Cardiac fibroblast (primary cell): ENCODE results near the gene RAB27A.
"Not testable (repeated sequence)": the region's sequence is repeated elsewhere in the genome, so short reads cannot be mapped to it uniquely, and the experiment has no call there.

ENCODE experiments used
- DNase-seq, 2 donors: peaks; one replicate each; pipeline versions ENCODE4 v3.0.0 to v3.0.0-alpha.2; 2010; ENCODE audit warnings: low read depth in 2 of 2
- H3K4me3 ChIP-seq, 2 donors: replicated peaks in 1 of 2; 1 replicate in 1 of 2; 2 replicates in 1 of 2; pipeline ENCODE4 v1.5.1; 2011; ENCODE audit warnings: low read depth in 2 of 2, low read length in 2 of 2, mild to moderate bottlenecking in 2 of 2, moderate library complexity in 1 of 2
- TF ChIP-seq, protein P1 (sequence below): IDR thresholded peaks from one replicate; pipeline ENCODE4 v1.5.1; 2011; ENCODE audit warnings: low read depth, mild to moderate bottlenecking, low read length, inconsistent platforms

Gene RAB27A

DNA sequence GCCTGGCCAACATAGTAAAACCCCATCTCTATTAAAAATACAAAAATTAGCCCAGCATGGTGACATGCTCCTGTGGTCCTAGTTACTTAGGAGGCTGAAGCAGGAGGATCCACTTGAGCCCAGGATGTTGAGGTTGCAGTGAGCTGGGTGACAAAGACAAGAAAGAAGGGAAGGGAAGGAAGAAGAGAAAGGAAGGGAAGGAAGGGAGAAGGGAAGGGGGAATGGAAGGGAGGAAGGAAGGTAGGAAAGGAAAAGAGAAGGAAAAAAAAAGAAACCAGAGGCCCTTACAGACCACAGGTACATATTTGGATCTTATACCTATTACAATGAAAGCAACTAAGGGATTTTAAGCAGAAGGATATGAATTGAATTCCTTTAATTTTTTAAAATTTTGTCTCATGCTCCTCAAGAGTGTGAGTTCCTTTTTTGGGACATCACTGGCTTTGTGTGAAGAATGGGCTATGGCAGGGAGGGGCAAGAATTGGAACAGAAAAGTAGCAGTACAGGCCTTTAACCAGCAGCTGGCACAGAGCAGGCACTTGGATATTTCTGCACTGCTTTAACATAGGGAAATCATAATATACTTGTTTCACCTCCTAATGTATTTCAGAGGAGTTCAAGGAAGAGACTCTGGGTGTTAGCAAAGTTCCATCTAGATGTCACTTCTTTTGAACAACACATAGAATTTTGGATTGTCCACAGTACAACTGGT, 7.9 kb downstream of the RAB27A start:
- TF ChIP-seq, protein P1, sequence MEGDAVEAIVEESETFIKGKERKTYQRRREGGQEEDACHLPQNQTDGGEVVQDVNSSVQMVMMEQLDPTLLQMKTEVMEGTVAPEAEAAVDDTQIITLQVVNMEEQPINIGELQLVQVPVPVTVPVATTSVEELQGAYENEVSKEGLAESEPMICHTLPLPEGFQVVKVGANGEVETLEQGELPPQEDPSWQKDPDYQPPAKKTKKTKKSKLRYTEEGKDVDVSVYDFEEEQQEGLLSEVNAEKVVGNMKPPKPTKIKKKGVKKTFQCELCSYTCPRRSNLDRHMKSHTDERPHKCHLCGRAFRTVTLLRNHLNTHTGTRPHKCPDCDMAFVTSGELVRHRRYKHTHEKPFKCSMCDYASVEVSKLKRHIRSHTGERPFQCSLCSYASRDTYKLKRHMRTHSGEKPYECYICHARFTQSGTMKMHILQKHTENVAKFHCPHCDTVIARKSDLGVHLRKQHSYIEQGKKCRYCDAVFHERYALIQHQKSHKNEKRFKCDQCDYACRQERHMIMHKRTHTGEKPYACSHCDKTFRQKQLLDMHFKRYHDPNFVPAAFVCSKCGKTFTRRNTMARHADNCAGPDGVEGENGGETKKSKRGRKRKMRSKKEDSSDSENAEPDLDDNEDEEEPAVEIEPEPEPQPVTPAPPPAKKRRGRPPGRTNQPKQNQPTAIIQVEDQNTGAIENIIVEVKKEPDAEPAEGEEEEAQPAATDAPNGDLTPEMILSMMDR: no peak
- no peak for DNase-seq
- no peak overlapping the region for H3K4me3 ChIP-seq

DNA sequence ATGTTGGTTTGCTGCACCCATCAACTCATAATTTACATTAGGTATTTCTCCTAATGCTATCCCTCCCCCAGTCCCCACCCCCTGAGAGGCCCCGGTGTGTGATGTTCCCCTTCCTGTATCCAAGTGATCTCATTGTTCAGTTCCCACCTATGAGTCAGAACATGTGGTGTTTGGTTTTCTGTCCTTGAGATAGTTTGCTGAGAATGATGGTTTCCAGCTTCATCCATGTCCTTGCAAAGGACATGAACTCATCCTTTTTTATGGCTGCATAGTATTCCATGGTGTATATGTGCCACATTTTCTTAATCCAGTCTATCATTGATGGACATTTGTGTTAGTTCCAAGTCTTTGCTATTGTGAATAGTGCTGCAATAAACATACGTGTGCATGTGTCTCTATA, 9.0 kb downstream of the RAB27A start:
- not testable (repeated sequence) for H3K4me3 ChIP-seq
- peak in 1 of 2 donors; percentile 64 for DNase-seq

DNA sequence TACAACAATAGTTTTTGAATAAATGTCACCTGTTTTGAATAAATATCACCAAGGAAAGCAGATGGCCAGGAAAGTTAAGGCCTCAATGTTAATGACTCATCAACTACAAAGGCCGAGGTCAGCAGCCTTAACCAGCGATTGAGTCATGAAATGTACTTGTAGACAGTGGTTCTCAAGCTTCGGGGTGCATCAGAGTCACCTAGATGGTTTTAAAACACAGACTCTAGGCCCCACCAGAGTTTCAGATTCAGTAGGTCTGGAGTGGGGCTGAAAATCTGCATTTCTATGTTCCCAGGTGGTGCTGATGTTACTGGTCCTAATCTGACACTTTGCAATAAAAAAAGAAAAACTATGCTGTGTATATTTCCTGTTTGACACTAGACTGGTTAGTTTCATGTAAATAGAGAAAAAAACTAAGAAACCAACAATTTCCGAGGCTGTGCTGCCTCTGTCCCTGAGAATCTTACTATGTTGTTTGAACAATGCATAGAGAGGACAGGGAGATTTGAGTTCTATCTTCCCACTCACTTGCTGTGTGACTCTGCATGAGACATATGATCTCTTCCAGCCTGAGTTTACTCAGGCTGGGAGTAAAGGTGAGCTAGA, 9.8 kb downstream of the RAB27A start:
- TF ChIP-seq, protein P1: no peak
- peak; percentile 67 to 95 for DNase-seq
- H3K4me3 ChIP-seq: no peak overlapping the region

DNA sequence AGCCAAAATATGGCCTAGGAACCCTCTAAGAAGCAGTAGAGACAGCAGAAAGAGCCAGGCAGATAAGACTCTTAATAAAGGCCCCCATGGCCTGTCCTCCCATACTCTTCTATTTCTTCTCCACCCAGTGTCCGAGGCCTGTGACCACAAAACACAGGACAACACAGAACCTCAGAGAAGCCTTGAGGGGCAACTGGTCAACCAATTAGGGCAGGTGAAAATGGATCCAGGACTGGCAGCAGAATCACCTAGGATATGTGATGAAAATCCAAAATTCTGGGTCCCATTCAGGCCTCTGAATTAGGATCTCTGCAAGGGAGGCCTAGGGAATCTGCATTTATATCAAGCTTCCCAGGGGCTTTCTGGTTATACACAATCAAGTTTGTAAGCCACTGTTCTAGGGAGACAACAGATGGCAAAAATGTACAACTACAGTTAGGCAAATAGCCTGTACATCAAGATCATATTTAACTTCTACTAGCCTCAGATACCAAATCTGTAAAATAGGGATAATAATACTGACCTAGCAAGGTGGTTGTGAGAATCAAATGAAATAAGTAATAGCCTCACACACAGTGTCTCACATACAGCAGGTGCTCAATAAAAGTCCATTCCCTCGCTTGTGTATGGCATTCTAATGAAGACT, 10.4 kb downstream of the RAB27A start:
- H3K4me3 ChIP-seq: no peak overlapping the region
- DNase-seq: no peak
- TF ChIP-seq, protein P1: no peak

DNA sequence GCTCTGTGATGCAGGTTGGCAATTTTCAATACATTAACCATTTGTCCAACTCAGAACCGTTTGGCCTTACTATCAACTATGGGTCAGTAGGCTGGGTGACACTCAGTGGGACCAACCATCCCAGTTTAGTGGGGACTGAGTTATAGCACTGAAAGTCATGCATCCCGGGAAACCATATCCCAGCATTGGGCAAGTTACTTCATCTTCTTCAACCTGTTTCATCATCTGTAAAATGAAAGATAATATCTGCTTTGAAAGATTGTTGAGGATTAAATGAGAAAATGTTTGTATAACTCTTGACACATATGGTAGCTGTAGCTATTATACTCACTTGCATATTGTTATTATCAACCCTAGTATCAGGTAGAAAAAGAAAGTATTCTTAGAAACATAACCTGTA, 11.9 kb downstream of the RAB27A start:
- DNase-seq: no peak
- TF ChIP-seq, protein P1: no peak
- no peak overlapping the region for H3K4me3 ChIP-seq

DNA sequence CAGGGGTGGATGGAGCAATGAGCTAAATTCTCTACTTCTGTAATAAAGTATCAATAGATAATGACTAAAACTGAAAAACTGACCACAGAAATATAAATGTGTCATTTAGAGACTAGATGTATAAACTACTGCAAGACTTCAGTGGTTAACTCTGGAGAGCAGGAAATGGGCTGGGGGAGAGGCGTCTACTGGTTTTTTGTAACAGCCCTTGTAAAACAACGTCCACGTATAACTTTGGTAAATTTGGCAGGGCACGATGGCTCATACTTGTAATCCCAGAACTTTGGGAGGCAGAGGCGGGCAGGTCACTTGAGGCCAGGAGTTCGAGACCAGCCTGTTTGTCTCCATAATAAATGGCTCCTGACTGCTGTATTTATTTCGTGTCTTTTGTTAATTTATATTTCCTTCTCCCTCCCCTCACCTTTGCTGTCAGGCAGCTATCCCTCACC, 12.5 kb downstream of the RAB27A start:
- no peak for DNase-seq
- no peak overlapping the region for H3K4me3 ChIP-seq
- TF ChIP-seq, protein P1: no peak

DNA sequence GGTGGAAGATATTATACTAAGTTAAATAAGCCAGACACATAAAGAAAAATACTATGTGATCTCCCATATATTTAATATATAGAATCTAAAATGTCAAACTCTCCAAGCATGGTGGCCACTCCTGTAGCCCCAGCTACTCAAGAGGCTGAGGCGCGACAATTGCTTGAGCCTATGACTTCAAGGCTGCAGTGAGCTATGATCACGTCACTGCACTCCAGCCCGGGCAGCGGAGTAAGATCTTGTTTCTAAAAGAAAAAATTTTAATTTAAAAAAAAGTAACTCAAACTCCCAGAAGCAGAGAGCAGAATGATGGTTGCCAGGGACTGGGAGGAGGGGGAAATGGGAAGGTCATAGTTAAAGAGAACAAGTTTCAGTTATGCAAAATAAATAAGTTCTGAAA, 13.3 kb downstream of the RAB27A start:
- DNase-seq: no peak
- TF ChIP-seq, protein P1: no peak
- no peak overlapping the region for H3K4me3 ChIP-seq
